SJSA1 (cell line): ENCODE data around the gene CCDC112. TPM values are rescaled to one million over a fixed set of nuclear protein-coding genes. Genes with fewer than 3 reads are reported as not detected.

Source experiments
- DNase-seq, 2 experiments: peaks; one replicate each; pipeline ENCODE4 v3.0.0-alpha.2; 2015 to 2020; ENCODE audit warnings: low spot score in 2 of 2, low read depth in 1 of 2
- H3K27ac ChIP-seq: fragments of 250-450 bp; sonication (Bioruptor Pico); 2 replicates; pipeline ENCODE4 v1.5.1; 2020; ENCODE audit warnings: mild to moderate bottlenecking, moderate library complexity
- H3K27me3 ChIP-seq: fragments of 250-450 bp; sonication (Bioruptor Pico); replicated peaks from 2 replicates; pipeline ENCODE4 v1.5.1; 2020; ENCODE audit warnings: mild to moderate bottlenecking, moderate library complexity
- H3K36me3 ChIP-seq: fragments of 250-450 bp; sonication (Bioruptor Pico); 2 replicates; pipeline ENCODE4 v1.5.1; 2020; ENCODE audit warnings: mild to moderate bottlenecking
- H3K4me1 ChIP-seq: fragments of 250-450 bp; sonication (Bioruptor Pico); replicated peaks from 2 replicates; pipeline ENCODE4 v1.6.1; 2021; ENCODE audit warnings: mild to moderate bottlenecking
- H3K4me3 ChIP-seq: fragments of 250-450 bp; sonication (Bioruptor Pico); 2 replicates; pipeline ENCODE4 v1.5.1; 2020; ENCODE audit warnings: mild to moderate bottlenecking
- H3K9me3 ChIP-seq: fragments of 250-450 bp; sonication (Bioruptor Pico); replicated peaks from 2 replicates; pipeline ENCODE4 v1.5.1; 2020; ENCODE audit warnings: mild to moderate bottlenecking
- total RNA-seq: library from RNA; depleted of rRNA; stranded (reverse); fragments of >200 nt; shearing (Covaris generic); gene quantifications from 2 replicates; pipeline ENCODE4 v1.2.3, GENCODE V29; 2014; rRNA removed

The CCDC112 gene
- total RNA-seq, 1 experiment from 2014 or later, result 11.1 TPM

DNA sequence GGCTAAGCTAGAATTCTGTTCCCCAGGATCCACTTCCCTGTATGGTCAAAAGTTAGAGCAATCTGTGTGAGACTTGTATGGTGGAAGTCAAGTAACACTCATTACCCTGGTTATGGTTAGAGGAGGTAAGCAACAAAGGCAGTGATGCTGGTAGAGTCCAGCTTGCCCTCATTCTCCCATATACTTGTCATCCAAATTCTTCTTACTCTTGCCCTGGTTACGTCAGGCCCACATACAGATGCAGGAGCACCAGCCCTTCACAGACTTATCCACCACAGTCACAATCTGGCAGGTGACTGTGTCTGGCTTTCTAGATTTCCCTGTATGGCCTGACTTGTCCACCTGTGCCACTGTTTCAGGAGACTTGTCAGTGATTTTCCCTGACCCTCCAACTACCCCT is 69.2 kb downstream of the CCDC112 start:
- no peak overlapping the region for H3K4me3 ChIP-seq
- no peaks in the 10 kb centered on the region for H3K4me1 ChIP-seq
- peaks cover 62% of the 10 kb centered on the region for H3K36me3 ChIP-seq
- no peaks in the 10 kb centered on the region for H3K27me3 ChIP-seq
- H3K27ac ChIP-seq, result no peak overlapping the region
- no peak for DNase-seq
- no peaks in the 10 kb centered on the region for H3K9me3 ChIP-seq

Other genes with a start within 250 kb of the CCDC112 start
- gene TRIM36, start 126.7 kb downstream of the CCDC112 start, total RNA-seq, result 0.22 and 1.3 TPM in 2 replicates
- 24.6 and 27.5 TPM in 2 replicates for gene PGGT1B, start 33.8 kb downstream of the CCDC112 start, total RNA-seq
- 16.0 and 20.5 TPM in 2 replicates for gene FEM1C, start 248.1 kb upstream of the CCDC112 start, total RNA-seq